Activated CD8-positive, alpha-beta T cell treated with anti-CD3 and anti-CD28 coated beads, Interleukin-2, amount 10 ng/mL, durations not matched to agents 7 days and 5 days (primary cell): Measurements from ENCODE around the gene CDSN. TPM values are rescaled to one million over a fixed set of nuclear protein-coding genes. Genes with fewer than 3 reads are reported as not detected.

Source experiments
- ATAC-seq: fragments of 150-1000 bp; cut with Tn5 transposase; one replicate; pipeline ENCODE4 v1.10.0; 2021; ENCODE audit warnings: moderate library complexity
- CTCF ChIA-PET: fragments of 350-600 bp; sonication (Branson Sonifier 250); formaldehyde crosslinking; loops from one replicate; lab custom pipeline; 2021; ENCODE audit warnings: antibody characterized with exemption; lab: Charles Lee
- POLR2A ChIA-PET: fragments of 350-600 bp; sonication (Branson Sonifier 250); formaldehyde crosslinking; loops from one replicate; lab custom pipeline; 2021; ENCODE audit warnings: antibody characterized with exemption; lab: Charles Lee
- DNase-seq: peaks from one replicate; pipeline ENCODE4 v3.0.0-alpha.2; 2020
- H3K27ac Mint-ChIP-seq: one replicate; pipeline ENCODE4 v1.8.0; 2021; ENCODE audit warnings: mild to moderate bottlenecking, mixed read lengths
- H3K27me3 Mint-ChIP-seq: one replicate; pipeline ENCODE4 v1.8.0; 2021; ENCODE audit warnings: low read depth, mixed read lengths
- H3K36me3 Mint-ChIP-seq: one replicate; pipeline ENCODE4 v1.8.0; 2021; ENCODE audit warnings: low read depth, mixed read lengths
- H3K4me1 Mint-ChIP-seq: one replicate; pipeline ENCODE4 v1.8.0; 2021; ENCODE audit warnings: low read depth, mixed read lengths
- H3K4me3 Mint-ChIP-seq: one replicate; pipeline ENCODE4 v1.8.0; 2021; ENCODE audit warnings: mild to moderate bottlenecking, mixed read lengths
- H3K9me3 Mint-ChIP-seq: one replicate; pipeline ENCODE4 v1.8.0; 2022; ENCODE audit warnings: mixed read lengths; ENCODE audit not compliant: insufficient read depth
- total RNA-seq, 2 experiments: library from RNA; stranded (reverse); gene quantifications; one replicate each; pipeline ENCODE4 v1.2.3, GENCODE V29; 2021

Gene CDSN
- total RNA-seq, 2 experiments from 2014 or later, result not detected

GRCh38 chr6:31143148-31143547 lies 22.9 kb upstream of the CDSN start:
- no peak overlapping the region for H3K27ac Mint-ChIP-seq
- H3K9me3 Mint-ChIP-seq, result no peaks in the 10 kb centered on the region
- ATAC-seq (no peak), DNase-seq (no peak)
- no peaks in the 10 kb centered on the region for H3K4me1 Mint-ChIP-seq
- no peak overlapping the region for H3K4me3 Mint-ChIP-seq
- H3K36me3 Mint-ChIP-seq, result peaks cover 6% of the 10 kb centered on the region
- CTCF ChIA-PET, result interaction anchor here (1.7 to 2.6 kb wide), 2 partner anchors 14 to 224 kb away, joined by 7 to 8 read pairs; no protein-coding TSS in a partner anchor
- POLR2A ChIA-PET, result no interaction called here
- H3K27me3 Mint-ChIP-seq, result no peaks in the 10 kb centered on the region

GRCh38 chr6:31142361-31142761 lies 22.1 kb upstream of the CDSN start:
- Mint-ChIP-seq H3K27ac (no peak overlapping the region), H3K36me3 (peaks cover 6% of the 10 kb centered on the region), H3K4me3 (no peak overlapping the region), H3K27me3 (no peaks in the 10 kb centered on the region), H3K4me1 (peaks cover 6% of the 10 kb centered on the region), H3K9me3 (no peaks in the 10 kb centered on the region)
- ChIA-PET POLR2A (no interaction called here), CTCF (interaction anchor here (0.7 to 2.6 kb wide), 3 partner anchors 13 to 225 kb away, joined by 3 to 8 read pairs (median 7); no protein-coding TSS in a partner anchor)
- ATAC-seq (no peak), DNase-seq (no peak)

- ATAC-seq (no peak), DNase-seq (no peak)
- Mint-ChIP-seq H3K9me3 (no peaks in the 10 kb centered on the region), H3K27me3 (no peaks in the 10 kb centered on the region), H3K27ac (no peak overlapping the region), H3K4me3 (no peak overlapping the region), H3K36me3 (peaks cover 6% of the 10 kb centered on the region), H3K4me1 (peaks cover 6% of the 10 kb centered on the region)
- ChIA-PET POLR2A (no interaction called here), CTCF (interaction anchor here (1.7 to 3.9 kb wide), 2 partner anchors 12 to 226 kb away, joined by 6 to 21 read pairs; no protein-coding TSS in a partner anchor)
Observed at GRCh38 chr6:31140643-31141042, 20.4 kb upstream of the CDSN start.

GRCh38 chr6:31139599-31139998 lies 19.4 kb upstream of the CDSN start:
- no peak overlapping the region for H3K4me3 Mint-ChIP-seq
- CTCF ChIA-PET, result interaction anchor here (1.4 to 5.8 kb wide), 4 partner anchors 11 to 227 kb away, joined by 3 to 30 read pairs (median 14); no protein-coding TSS in a partner anchor
- POLR2A ChIA-PET, result no interaction called here
- DNase-seq (no peak), ATAC-seq (no peak)
- no peaks in the 10 kb centered on the region for H3K27me3 Mint-ChIP-seq
- H3K4me1 Mint-ChIP-seq, result peaks cover 6% of the 10 kb centered on the region
- H3K9me3 Mint-ChIP-seq, result no peaks in the 10 kb centered on the region
- no peak overlapping the region for H3K27ac Mint-ChIP-seq
- peaks cover 3% of the 10 kb centered on the region for H3K36me3 Mint-ChIP-seq

GRCh38 chr6:31138982-31139381 lies 18.7 kb upstream of the CDSN start, which contains the start of gene PSORS1C2:
Gene PSORS1C2, minus strand, starts transcription at chr6:31139066. Its CDS starts 40 bp downstream, at chr6:31139026.
- no peak within 1 kb of the TSS for H3K4me3 Mint-ChIP-seq
- H3K27me3 Mint-ChIP-seq, result no peaks in the 10 kb centered on the region
- ATAC-seq (no peak), DNase-seq (no peak)
- H3K36me3 Mint-ChIP-seq, result no peaks in the 10 kb centered on the region
- peaks cover 6% of the 10 kb centered on the region for H3K4me1 Mint-ChIP-seq
- H3K9me3 Mint-ChIP-seq, result no peaks in the 10 kb centered on the region
- POLR2A ChIA-PET, result no interaction called here
- CTCF ChIA-PET, result interaction anchor here (0.7 to 5.8 kb wide), 4 partner anchors 14 to 228 kb away, joined by 3 to 30 read pairs (median 12); no protein-coding TSS in a partner anchor
- H3K27ac Mint-ChIP-seq, result no peak within 1 kb of the TSS

GRCh38 chr6:31135710-31136109 lies 15.5 kb upstream of the CDSN start:
- Mint-ChIP-seq H3K9me3 (no peaks in the 10 kb centered on the region), H3K27ac (no peak overlapping the region), H3K36me3 (no peaks in the 10 kb centered on the region), H3K27me3 (peaks cover 3% of the 10 kb centered on the region), H3K4me3 (no peak overlapping the region), H3K4me1 (peaks cover 6% of the 10 kb centered on the region)
- DNase-seq (no peak), ATAC-seq (no peak)
- ChIA-PET POLR2A (no interaction called here), CTCF (interaction anchor here (0.7 to 5.8 kb wide), 3 partner anchors 57 to 231 kb away, joined by 3 to 30 read pairs (median 4); no protein-coding TSS in a partner anchor)

GRCh38 chr6:31132806-31133205 lies 12.6 kb upstream of the CDSN start:
- POLR2A ChIA-PET, result interaction anchor here (1.1 kb wide), 1 partner anchor 25 kb away, joined by 3 read pairs; the partner anchor contains the start of genes CCHCR1 and TCF19
- no peak overlapping the region for H3K4me3 Mint-ChIP-seq

GRCh38 chr6:31131595-31131994 lies 11.3 kb upstream of the CDSN start:
- Mint-ChIP-seq H3K4me1 (no peaks in the 10 kb centered on the region), H3K9me3 (no peaks in the 10 kb centered on the region), H3K27ac (no peak overlapping the region), H3K36me3 (no peaks in the 10 kb centered on the region), H3K4me3 (no peak overlapping the region), H3K27me3 (peaks cover 10% of the 10 kb centered on the region)
- DNase-seq (no peak), ATAC-seq (no peak)
- CTCF ChIA-PET, result interaction anchor here (0.7 to 2.7 kb wide), 3 partner anchors 52 to 235 kb away, joined by 3 to 10 read pairs (median 4); no protein-coding TSS in a partner anchor
- POLR2A ChIA-PET, result no interaction called here

More at GRCh38 chr6:31132806-31133205, 12.6 kb upstream of the CDSN start:
- Mint-ChIP-seq H3K36me3 (no peaks in the 10 kb centered on the region), H3K27ac (no peak overlapping the region), H3K27me3 (peaks cover 10% of the 10 kb centered on the region), H3K9me3 (no peaks in the 10 kb centered on the region), H3K4me1 (peaks cover 4% of the 10 kb centered on the region)
- ATAC-seq (no peak), DNase-seq (no peak)
- CTCF ChIA-PET, result interaction anchor here (1.2 to 2.7 kb wide), 3 partner anchors 31 to 234 kb away, joined by 3 to 10 read pairs (median 4); no protein-coding TSS in a partner anchor

- Mint-ChIP-seq H3K9me3 (no peaks in the 10 kb centered on the region), H3K27me3 (peaks cover 12% of the 10 kb centered on the region), H3K36me3 (no peaks in the 10 kb centered on the region), H3K4me1 (no peaks in the 10 kb centered on the region), H3K27ac (no peak overlapping the region), H3K4me3 (no peak overlapping the region)
- ChIA-PET POLR2A (no interaction called here), CTCF (interaction anchor here (2.1 to 3.3 kb wide), 4 partner anchors 12 to 236 kb away, joined by 7 to 22 read pairs (median 13); partner anchors contain the start of gene VARS2)
- ATAC-seq, result no peak
- no peak for DNase-seq
Observed at GRCh38 chr6:31130751-31131150, 10.5 kb upstream of the CDSN start.

- Mint-ChIP-seq H3K27me3 (peaks cover 12% of the 10 kb centered on the region), H3K27ac (no peak overlapping the region), H3K9me3 (no peaks in the 10 kb centered on the region), H3K36me3 (no peaks in the 10 kb centered on the region), H3K4me1 (no peaks in the 10 kb centered on the region), H3K4me3 (no peak overlapping the region)
- ATAC-seq, result no peak
- no peak for DNase-seq
- ChIA-PET POLR2A (no interaction called here), CTCF (interaction anchor here (0.6 to 3.3 kb wide), 18 partner anchors 10 to 315 kb away, joined by 3 to 22 read pairs (median 4); partner anchors contain the start of genes TCF19 and VARS2)
Observed at GRCh38 chr6:31129130-31129529, 8.9 kb upstream of the CDSN start.

GRCh38 chr6:31128093-31128676 lies 7.9 kb upstream of the CDSN start:
- Mint-ChIP-seq H3K4me1 (no peaks in the 10 kb centered on the region), H3K9me3 (no peaks in the 10 kb centered on the region), H3K27me3 (peaks cover 12% of the 10 kb centered on the region), H3K36me3 (no peaks in the 10 kb centered on the region), H3K4me3 (no peak overlapping the region), H3K27ac (no peak overlapping the region)
- DNase-seq, result peak; percentile 82
- CTCF ChIA-PET, result interaction anchor here (0.6 to 3.3 kb wide), 18 partner anchors 9 to 314 kb away, joined by 3 to 22 read pairs (median 4); partner anchors contain the start of genes TCF19 and VARS2
- POLR2A ChIA-PET, result no interaction called here
- peak; percentile 68 for ATAC-seq
